Lower leg skin (tissue), 3 donors: Measurements from ENCODE around the gene MISP.

Experiments used
- CTCF ChIP-seq, 3 donors: fragments of 450-650 bp; IDR thresholded peaks; one replicate each; pipeline ENCODE4 v1.5.1; 2016; ENCODE audit warnings: antibody characterized with exemption in 3 of 3, mild to moderate bottlenecking in 3 of 3, moderate library complexity in 2 of 3
- POLR2A ChIP-seq, 2 donors: fragments of 450-650 bp; IDR thresholded peaks; one replicate each; pipeline ENCODE4 v1.6.1; 2016 to 2017; ENCODE audit warnings: antibody characterized with exemption in 2 of 2, mild to moderate bottlenecking in 1 of 2, moderate library complexity in 1 of 2

GRCh38 chr19:805600-806550 lies 55.0 kb downstream of the MISP start:
- no peak for TF ChIP-seq CTCF (IDR thresholded peaks at IDR 0.05)
- no peak for TF ChIP-seq POLR2A (IDR thresholded peaks at IDR 0.05)
